ENCODE measurements around the gene ARHGEF10L.

Gene ARHGEF10L

DNA sequence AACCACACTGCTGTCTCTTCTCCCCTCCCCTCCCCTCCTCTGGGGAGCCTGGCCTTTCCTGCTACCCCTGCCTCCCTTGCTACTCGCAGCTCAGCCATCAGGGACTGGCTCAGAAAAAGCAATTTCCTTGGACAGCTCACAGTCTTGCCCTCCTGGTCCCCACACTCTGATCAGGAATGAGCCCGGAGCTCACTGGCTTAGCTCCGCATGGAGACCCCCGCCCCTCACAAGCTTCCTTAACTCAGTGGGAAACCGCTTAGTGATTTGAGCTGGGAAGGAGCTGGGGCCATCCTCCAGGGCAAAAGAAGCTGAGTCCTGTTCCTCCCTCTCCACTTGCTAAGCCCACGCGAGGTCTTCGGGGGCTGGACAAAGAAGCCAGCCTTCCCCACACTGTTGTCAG lies 145.3 kb downstream of the ARHGEF10L start:
- no peak for DNase-seq

DNA sequence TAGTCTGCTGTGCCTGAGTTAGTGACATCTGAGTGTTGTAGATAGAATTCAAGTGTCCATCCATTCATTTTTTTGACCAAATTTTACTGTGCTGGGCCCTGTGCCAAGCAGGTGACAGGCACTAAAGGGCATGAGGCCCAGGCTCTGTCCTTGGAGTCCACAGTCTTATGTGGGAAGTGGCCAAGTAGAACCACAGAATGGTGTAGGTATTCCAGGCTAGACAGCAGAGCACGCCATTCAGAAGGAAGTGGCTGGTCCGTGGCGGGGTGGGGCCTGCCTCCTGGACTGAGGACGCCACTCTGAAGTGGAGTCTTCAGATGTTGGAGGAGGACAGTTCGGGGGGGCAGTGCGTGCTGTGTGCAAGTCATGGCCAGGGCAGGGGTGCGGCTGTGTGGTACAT lies 146.8 kb downstream of the ARHGEF10L start:
- no peak for DNase-seq

DNA sequence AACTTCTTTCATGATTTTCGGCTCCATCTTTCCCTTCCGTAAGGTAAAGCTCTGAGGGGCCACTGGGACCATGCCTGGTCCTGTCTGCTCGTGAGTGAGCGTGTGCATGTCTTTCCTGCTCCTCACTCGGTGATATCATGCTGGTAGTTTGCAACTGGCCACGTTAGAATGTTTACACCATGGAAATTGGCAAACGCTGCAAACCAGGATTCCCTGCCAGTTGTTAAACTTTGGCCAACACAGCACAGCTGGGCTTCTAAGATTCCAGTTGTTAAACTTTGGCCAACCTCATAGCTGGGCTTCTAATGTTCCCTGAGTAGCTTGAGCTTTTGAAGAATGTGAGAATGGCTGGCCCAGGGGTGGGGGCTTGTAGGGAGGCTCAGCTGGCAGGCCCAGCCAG lies 147.6 kb downstream of the ARHGEF10L start:
- no peak for DNase-seq

DNA sequence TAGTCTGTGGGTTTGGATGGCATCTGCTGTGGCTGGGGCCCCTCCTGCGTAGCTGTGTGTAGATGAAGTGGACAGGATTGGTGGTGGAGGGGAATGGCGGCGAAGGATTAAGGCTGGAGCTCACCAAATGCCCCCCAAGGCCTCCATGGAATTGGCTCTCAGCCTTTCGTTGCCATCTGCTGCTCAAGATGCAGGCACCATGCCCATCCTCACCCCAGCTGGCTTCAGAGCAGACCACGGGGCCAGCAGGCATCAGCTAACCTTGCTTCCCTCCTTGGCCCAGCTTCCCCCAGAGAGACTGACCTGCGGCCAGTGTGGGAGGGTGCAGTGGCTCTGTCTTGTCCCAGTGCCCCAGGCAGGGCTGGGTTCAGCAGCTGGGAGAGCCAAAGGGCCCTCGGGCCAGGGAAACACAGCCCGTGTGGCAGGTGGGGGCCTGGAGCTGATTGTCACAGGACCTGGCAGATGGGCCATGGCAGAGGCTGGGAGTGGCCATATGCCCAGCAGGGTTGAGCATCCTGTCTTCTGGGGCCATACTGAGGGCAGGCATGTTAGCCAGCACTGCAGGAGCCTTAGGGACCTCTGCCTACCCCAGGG lies 148.8 kb downstream of the ARHGEF10L start:
- DNase-seq = no peak

DNA sequence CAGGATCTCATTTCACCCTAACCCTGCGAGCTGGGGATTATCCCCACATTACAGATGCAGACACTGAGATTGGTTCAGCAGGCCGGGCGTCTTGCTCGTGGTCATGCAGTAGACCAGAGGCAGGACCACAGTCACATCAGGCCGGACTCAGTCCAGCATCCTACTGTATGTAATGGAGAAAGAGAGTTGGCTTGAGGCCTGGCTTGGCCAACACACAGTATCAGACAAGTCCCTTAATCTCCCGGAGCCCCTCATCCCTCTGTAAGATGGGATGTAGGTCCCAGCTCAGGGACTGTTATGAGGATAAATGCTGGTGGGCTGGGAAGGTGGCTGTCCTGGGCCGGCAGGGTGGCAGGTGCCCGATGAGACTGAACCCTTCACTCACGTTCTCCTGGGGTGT lies 149.5 kb downstream of the ARHGEF10L start:
- DNase-seq = no peak

DNA sequence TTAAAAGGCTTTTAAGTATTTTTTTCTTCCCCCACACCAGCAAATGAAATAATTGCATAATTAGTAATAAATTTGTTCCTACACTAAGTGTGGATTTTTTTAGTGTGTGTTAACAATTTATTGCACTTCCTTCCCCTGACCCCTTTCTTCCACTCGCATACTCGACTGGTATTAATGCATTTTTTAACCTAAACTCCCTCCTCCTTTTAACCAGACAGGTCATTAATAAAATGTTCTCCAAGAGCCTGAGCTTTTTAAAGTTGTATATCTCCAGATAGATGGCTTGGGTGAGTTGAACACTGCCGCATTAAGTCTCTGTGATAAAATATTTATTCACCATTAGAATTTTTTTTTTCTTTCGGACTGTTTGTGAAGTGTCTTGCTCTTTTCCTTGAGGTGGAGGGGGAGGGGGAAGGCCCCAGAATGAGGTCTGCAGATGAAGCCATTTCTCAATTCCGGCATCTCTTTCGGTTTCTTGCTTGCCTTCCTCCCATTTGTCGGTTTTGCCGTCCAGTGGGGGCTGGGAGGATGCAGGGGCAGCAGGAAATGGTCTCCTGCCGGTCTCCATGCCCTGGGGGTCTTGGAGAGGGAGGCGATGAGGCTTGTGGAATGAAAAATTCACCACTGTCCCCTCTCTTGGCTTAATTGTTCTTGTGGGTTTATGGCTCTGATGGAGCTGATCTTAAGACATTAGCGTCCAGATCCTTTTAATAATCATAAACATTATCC lies 151.6 kb downstream of the ARHGEF10L start:
- no peak for DNase-seq

DNA sequence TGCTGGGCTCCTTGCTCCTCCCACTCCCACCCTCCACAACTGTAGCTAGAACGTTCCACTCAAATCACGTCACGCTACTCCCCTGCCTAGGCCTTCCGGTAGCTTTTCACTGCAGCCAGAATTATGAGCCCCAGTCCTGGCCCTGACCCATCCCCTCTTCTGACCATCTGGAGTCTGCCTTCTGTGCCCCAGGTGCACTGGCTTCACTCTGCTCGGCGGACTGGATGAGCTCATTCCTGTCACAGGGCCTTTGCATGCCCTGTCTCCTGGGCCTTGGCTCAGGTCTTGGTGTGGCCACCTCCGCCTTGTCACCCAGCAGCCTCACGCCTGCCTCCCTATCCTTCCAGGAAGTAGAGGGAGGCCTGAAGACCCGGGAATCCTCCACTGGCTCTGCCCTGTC lies 153.1 kb downstream of the ARHGEF10L start:
- DNase-seq = no peak

DNA sequence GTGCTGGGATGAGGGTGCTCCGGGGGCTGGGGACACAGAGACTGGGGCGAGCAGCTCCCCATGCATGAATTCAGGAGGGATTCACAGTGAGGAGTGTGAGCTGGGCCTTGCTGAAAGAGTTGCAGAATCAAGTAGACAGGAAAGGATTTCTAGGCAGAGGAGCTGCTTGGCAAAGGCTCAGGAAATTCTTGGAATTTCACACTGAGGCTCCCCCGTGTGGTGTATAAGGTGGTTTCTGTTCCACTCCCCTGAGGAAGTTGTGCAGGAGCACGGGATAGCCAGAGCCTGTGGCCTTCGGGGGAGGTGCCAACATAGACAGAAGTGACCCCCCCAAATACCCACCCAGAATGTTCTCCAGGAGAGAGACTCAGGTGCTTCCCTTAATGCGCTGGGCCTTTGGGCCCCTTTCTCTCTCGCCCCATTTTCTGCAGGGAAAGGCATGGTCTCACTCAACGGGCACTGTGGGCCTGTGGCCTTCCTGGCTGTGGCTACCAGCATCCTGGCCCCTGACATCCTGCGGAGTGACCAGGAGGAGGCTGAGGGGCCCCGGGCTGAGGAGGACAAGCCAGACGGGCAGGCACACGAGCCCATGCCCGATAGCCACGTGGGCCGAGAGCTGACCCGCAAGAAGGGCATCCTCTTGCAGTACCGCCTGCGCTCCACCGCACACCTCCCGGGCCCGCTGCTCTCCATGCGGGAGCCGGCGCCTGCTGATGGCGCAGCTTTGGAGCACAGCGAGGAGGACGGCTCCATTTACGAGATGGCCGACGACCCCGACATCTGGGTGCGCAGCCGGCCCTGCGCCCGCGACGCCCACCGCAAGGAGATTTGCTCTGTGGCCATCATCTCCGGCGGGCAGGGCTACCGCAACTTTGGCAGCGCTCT lies 157.2 kb downstream of the ARHGEF10L start:
- DNase-seq = no peak

DNA sequence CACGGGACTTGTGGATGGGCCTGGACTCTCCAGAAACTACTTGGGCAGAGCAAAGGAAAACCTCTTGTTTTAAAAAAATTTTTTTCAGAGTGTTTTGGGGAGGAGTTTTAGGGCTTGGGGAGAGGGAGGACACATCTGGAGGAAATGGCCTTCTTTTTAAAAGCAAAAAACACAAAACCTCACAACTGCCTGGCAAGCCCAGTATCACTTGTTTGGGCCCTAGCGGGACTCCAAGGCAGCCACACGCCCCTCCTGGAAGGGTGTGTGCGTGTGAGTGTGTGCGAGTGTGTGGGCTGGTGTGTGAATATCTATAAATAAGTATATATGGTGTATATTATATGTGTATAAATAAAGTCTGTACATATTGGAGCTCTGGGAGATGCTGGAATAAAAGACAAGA lies 158.0 kb downstream of the ARHGEF10L start:
- DNase-seq = no peak

DNA sequence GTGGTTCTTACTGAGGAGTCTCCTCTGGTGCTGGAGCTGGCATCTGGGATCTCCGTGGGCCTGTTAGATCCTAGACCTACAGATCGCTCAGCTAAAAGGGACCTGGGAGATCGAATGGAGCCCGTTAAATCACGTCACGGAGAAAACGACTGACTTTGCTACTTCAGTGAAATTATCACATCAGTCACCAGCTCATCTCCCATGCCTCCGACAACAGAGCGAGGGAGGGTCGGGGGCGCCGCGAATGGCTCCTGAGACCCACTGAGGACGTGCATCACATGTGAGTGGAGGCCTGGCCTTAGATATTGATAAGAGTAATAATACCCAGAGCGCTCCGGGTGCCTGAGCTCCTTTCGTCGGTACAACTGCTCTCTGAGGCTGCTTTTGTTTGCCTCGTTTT lies 160.1 kb downstream of the ARHGEF10L start:
- no peak for DNase-seq

DNA sequence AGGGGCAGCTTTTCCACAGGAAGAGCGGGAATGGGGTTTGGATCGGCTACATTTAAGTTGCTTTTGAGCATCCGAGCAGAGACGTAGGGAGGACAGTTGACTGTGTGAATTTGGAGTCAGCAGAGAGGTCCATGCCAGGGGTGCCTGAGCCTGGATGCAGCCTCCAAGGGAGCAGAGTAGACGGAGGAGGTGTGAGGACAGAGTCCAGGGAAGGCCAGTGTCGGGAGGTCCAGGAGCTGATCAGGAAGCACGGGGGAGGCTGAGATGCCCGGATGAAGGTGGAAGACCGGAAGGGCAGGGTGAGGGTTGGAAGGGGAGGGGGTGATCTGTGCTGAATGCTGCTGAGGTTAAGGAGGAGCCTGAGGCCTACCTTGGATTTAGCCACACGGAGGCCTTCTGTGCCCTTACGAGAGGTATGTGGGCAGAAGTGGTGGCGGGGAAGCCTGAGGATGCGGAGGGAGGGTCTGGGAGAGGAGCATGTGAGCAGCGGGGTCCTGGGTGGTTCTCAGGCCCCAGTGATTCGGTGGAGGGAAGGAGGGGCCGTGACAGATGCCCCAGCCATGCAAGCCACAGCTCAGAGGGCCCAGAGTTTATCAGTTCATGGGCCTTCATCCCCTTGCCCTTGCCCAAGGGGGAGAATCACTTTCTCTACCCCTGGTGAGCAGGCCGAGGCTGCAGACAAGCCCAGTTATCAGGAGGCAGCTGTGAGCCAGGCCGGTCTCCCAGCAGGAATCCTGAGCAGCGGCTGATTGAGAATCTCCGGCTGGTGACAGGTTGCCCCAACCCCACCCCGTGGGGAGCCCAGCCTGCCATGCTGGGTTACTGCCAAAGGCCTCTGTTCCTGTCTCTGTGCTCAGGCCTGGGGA lies 161.7 kb downstream of the ARHGEF10L start:
- no peak for DNase-seq

DNA sequence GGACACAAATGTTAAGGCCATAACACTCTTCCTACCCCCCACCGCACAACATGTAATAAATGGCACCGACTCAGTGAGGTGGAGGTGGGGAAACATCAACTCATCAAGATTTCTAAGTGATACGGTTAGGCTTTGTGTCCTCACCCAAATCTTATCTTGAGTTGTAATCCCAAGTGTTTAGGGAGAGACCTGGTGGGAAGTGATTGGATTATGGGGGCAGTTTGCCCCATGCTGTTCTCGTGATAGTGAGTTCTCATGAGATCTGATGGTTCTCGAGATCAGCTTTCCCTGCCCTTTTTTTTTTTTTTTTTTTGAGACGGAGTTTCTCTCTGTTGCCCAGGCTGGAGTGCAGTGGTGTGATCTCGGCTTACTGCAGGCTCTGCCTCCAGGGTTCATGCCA lies 164.7 kb downstream of the ARHGEF10L start:
- DNase-seq = no peak

DNA sequence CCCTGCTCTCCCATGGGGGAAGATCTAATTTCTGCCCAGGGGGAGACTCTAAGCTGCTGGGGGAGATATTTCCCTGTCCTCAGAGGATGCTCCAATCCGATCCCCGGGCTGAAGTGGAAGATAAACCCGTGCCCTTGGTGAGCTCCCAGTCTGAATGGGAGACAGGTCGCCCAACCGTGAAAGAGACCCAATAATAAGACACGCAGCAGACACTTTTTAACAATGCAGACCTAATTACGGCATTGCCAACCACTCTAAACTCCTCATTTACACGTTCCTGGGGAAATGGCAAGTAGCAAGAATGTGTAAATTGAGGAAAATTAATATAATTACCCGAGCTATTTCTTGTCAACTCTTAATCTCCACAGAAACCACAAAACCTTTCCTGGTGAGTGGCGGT lies 166.9 kb downstream of the ARHGEF10L start:
- no peak for DNase-seq

DNA sequence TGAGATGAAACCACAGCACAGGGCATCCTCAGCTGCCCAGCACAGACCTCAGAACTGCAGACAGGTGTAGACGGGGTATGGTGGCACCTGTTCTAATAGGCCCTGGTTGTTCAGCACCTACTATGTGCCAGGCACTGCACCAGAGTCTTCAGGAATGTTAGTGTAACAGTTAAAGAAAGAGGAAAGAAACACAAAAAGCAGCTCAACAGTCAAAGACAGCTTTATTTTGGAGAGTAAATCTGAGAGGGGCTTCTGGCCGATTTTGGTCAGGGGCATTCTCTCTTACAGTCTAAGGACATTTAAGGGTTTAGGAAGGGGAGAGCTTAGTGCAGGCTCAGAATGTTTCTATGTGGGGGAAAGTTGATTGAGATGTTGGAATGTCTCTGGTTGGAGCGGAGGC lies 170.5 kb downstream of the ARHGEF10L start:
- no peak for DNase-seq

DNA sequence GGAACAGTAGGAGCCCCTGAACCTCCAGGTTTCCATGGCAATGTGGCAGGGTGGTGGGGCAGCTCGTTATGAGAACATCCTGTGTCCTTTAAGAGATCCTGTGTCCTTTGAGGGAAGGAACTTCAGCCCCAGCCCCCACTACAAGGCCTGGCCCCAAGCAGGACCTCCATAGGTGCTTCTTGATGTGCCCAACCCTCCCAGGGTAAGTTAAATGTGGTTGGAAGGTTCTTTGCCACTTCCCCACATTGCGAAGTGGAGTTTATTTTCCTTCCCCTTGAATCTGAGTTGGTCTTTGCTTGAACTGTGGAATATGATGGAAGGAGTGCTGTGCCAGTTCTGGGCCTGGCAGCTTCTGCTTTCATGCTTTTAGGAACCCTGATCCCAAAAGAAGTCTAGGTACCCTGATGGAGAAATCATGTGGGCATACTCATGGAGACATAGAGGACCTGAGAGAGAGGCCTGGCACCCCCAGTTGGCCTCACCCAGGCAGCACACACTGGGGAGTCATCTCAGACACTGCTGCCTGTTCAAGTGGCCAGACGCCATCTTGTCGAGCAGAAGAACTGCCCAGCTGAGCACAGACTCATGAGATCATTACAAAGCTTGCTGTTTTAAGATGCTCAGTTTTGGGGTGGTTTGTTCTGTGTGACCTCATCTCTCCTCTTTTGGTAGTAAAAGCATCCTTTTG lies 171.5 kb downstream of the ARHGEF10L start:
- no peak for DNase-seq

DNA sequence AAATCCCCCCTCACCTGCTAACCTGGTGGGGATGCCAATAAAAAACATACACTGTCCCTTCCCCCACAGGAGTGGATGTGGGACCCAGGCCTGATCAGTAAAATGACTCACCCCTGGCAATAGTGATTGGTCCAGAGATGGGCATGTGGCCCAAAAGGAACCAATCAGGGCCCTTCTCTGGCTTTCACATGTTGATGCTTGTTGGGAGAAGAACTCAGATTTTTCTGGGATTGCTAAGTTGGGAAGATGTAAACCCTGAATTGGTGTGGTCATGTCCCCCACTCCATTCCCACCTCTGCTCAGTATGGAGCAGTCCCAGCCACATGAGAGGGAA lies 172.0 kb downstream of the ARHGEF10L start:
- DNase-seq = no peak

DNA sequence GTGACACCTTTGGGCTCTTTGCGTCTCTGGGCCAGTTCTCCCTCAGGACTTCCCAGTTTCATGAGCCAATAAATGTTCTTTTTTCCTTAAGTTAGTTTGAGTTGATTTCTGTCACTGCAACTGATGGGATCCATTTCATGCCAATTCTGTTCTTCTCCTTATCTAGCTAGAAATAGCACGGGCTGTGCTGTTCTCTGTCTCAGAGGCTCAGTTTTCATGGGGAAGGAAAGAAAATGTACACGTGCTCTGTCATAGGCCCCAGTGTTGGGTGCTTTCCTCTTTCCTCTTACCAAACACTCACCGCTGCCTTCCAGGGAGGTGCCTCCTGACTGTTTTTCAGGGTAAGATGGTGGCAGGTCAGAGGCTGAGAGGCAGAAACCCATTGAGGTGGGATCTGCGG lies 172.4 kb downstream of the ARHGEF10L start:
- DNase-seq = no peak

DNA sequence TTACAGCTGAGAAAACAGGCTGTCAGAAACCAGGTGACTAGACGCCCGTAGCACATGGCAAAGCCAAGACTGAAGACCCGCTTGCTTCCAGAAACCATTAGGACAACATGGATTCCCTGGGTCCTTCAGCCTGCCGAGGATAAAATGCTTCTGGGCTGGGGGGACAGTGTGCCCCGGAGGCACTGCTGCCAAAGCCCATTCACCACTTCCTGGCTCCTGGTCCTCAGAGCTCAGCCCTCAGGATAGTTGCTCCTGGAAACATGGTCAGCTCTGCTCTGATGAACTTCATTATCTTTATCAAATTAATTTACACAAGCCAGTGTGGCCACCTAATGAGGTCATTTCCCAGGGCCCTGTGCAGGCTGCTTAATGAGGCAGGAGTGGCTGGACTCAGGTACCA lies 174.5 kb downstream of the ARHGEF10L start:
- DNase-seq = no peak

DNA sequence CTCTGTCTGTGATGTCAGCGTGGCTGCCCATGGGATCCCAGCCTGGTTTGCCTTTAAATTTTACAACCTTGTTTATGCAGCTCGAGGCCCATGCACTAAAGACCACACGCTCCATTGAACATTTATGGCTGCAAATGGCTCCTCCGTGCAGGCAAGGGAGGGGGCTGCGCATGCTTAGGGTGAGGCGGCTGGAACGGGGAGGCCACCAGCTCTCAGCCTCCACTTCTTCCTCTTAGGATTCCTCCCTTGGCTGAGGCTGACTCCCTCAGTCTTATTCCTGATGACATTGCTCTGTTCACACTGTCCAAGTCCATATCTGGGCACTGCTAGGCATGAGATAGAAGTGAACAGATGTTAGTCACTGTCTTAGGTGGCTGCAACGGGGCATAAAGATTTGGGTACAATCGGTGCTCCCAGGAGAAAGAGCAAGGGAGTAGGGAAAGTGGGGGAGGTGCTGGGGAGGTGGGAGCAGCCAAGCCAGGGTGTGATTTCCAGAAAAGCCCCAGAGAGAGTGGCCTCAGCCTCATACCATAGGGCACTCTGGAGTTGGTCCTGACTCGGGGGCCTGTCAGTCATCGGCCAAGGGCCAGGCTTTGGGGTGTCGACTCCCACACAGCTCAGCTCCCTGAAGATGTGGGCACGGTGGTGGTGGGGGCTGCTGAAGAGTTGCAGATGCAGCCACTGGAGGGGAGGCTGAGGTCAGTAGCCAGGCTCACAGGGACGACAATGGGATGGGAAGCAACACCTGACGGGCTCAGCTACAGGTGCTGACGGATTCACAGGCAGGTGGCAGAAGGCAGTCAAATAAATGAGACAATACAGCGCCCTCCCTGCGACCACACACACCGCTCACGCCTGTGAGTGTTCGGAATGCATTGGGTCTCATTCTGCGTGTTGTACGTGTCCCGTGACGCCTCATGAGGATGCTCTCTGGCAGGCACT lies 178.4 kb downstream of the ARHGEF10L start:
- DNase-seq = no peak

DNA sequence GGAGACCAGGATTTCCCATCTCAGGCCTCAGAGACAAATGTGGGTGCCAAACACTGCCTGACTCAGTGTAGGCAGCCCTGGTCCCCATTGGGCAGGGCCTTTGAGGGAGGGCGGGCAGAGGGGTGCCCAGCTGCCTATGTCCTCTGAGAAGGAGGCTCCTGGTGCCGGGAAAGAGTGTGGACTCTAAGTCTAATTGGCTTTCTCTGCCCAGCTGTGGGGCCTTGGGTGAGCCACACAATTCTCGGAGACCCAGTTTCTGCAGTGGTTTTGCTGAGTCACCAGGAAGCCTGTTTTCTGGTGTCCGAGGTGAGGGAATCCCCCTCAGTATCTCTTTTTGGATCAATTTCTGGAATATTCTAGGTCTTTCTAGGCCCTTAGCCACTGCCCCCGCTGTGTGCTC lies 180.4 kb downstream of the ARHGEF10L start:
- DNase-seq = no peak

DNA sequence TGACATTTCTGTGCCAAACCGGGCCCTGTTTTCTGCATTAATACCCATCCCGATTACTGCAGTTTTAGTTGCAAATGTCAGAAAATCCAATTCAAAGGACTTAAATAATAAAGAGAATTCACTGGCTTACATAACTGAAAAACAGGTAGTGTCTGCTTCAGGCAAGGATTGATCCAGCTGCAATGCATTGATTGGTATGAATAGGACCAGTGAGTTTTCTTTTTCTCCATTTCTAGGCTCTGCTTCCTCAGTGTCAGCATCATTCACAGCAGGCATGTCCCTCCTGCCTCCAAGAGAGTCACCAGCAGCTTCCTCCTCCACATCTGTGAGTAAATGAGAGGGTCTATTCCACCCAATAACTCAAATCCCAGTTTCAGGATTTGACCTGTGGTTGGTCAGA lies 181.9 kb downstream of the ARHGEF10L start:
- no peak for DNase-seq
